H1 (cell line): ENCODE data around the gene PRODH2. TPM values are rescaled to one million over a fixed set of nuclear protein-coding genes. Genes with fewer than 3 reads are reported as not detected.

Experiments
- CTCF ChIA-PET: fragments of 300-600 bp; sonication (Branson Sonifier 250); formaldehyde crosslinking; loops from one replicate; lab custom pipeline; 2021; ENCODE audit not compliant: partially characterized antibody; lab: Charles Lee
- POLR2A ChIA-PET: fragments of 300-600 bp; sonication (Branson Sonifier 250); formaldehyde crosslinking; loops from one replicate; lab custom pipeline; 2021; ENCODE audit warnings: inconsistent platforms; ENCODE audit not compliant: partially characterized antibody; lab: Charles Lee
- DNase-seq, 2 experiments: peaks; one replicate each; pipeline versions ENCODE4 v3.0.0 to v3.0.0-alpha.2; 2010 to 2022; ENCODE audit warnings: low spot score in 2 of 2, low read depth in 1 of 2, mixed read lengths in 1 of 2
- FAIRE-seq: peaks from 2 replicates; lab custom pipeline; 2011; peaks lifted over from hg19 to GRCh38; lab: Jason Lieb, UNC
- H2AFZ ChIP-seq: 2 replicates; pipeline ENCODE4 v1.8.1; 2012; ENCODE audit warnings: low read length, inconsistent platforms
- H2AK5ac ChIP-seq: 2 replicates; pipeline ENCODE4 v1.6.1; 2013; ENCODE audit warnings: low read depth, low read length
- H2BK120ac ChIP-seq: replicated peaks from 2 replicates; pipeline ENCODE3; 2013; ENCODE audit warnings: low read depth, low read length, inconsistent platforms
- H2BK12ac ChIP-seq: 2 replicates; pipeline ENCODE4 v1.6.1; 2013; ENCODE audit warnings: low read depth, low read length
- H2BK15ac ChIP-seq: 2 replicates; pipeline ENCODE4 v1.6.1; 2013; ENCODE audit warnings: low read length
- H2BK20ac ChIP-seq: 2 replicates; pipeline ENCODE4 v1.6.1; 2013; ENCODE audit warnings: low read length
- H2BK5ac ChIP-seq: 2 replicates; pipeline ENCODE4 v1.6.1; 2013; ENCODE audit warnings: low read depth, low read length
- H3K14ac ChIP-seq: 2 replicates; pipeline ENCODE4 v1.6.1; 2013; ENCODE audit warnings: inconsistent platforms; ENCODE audit not compliant: insufficient read length
- H3K18ac ChIP-seq: 2 replicates; pipeline ENCODE4 v1.6.1; 2013; ENCODE audit warnings: low read length; ENCODE audit errors: extremely low read depth
- H3K23ac ChIP-seq: 2 replicates; pipeline ENCODE4 v1.6.1; 2013; ENCODE audit warnings: inconsistent platforms; ENCODE audit not compliant: insufficient read length
- H3K23me2 ChIP-seq: 2 replicates; pipeline ENCODE4 v1.6.1; 2013; ENCODE audit warnings: low read depth, low read length
- H3K27ac ChIP-seq: 2 replicates; pipeline ENCODE4 v1.6.1; 2011; ENCODE audit warnings: low read depth, low read length, inconsistent platforms
- H3K27me3 ChIP-seq, 4 experiments: replicated peaks in 1 of 4; 1 replicate in 1 of 4; 2 replicates in 3 of 4; pipeline versions ENCODE4 v1.6.1 to v1.8.1; 2011 to 2013; ENCODE audit warnings: low read length in 3 of 4, mild to moderate bottlenecking in 3 of 4, inconsistent platforms in 2 of 4, mixed read lengths in 2 of 4, moderate library complexity in 1 of 4; ENCODE audit not compliant: control insufficient read depth in 3 of 4, insufficient read depth in 3 of 4; ENCODE audit errors: extremely low read depth in 1 of 4
- H3K36me3 ChIP-seq, 4 experiments: 2 replicates each; pipeline versions ENCODE4 v1.6.1 to v1.8.1; 2011 to 2013; ENCODE audit warnings: mild to moderate bottlenecking in 4 of 4, low read length in 3 of 4, moderate library complexity in 2 of 4, control low read depth in 1 of 4, inconsistent platforms in 1 of 4; ENCODE audit not compliant: insufficient read depth in 4 of 4, control insufficient read depth in 2 of 4
- H3K4ac ChIP-seq: replicated peaks from 2 replicates; pipeline ENCODE3; 2013; ENCODE audit warnings: low read length, low read depth, mixed read lengths, inconsistent platforms; ENCODE audit not compliant: insufficient read length
- H3K4me1 ChIP-seq, 4 experiments: replicated peaks in 1 of 4; 1 replicate in 1 of 4; 2 replicates in 3 of 4; pipeline versions ENCODE4 v1.6.1 to v1.8.1; 2011 to 2013; ENCODE audit warnings: low read length in 3 of 4, inconsistent platforms in 2 of 4, mixed read lengths in 1 of 4; ENCODE audit not compliant: insufficient read depth in 4 of 4, control insufficient read depth in 3 of 4
- H3K4me2 ChIP-seq, 2 experiments: 2 replicates each; pipeline versions ENCODE4 v1.6.1 to v1.8.1; 2011 to 2013; ENCODE audit warnings: low read depth in 2 of 2, low read length in 2 of 2, control low read depth in 1 of 2, inconsistent platforms in 1 of 2, mild to moderate bottlenecking in 1 of 2; ENCODE audit not compliant: insufficient read depth in 1 of 2
- H3K4me3 ChIP-seq, 4 experiments: fragments of 200-600, 300-600 bp in 1 of 4; sonication (generic), shearing (Covaris generic), sonication (Bioruptor Twin) in 1 of 4; 2 replicates each; pipeline versions ENCODE4 v1.5.1 to v1.8.1; 2011 to 2016; ENCODE audit warnings: low read length in 4 of 4, low read depth in 3 of 4, control low read depth in 2 of 4, inconsistent platforms in 2 of 4, mild to moderate bottlenecking in 2 of 4, mixed read lengths in 1 of 4, moderate library complexity in 1 of 4; ENCODE audit not compliant: insufficient read depth in 2 of 4; ENCODE audit errors: extremely low read depth in 1 of 4
- H3K56ac ChIP-seq: replicated peaks from 2 replicates; pipeline ENCODE3; 2013; ENCODE audit warnings: low read depth, mild to moderate bottlenecking, mixed read lengths, low read length, inconsistent platforms; ENCODE audit not compliant: insufficient read length
- H3K79me1 ChIP-seq: 2 replicates; pipeline ENCODE4 v1.6.1; 2013; ENCODE audit warnings: low read depth, low read length, control low read depth
- H3K79me2 ChIP-seq, 2 experiments: 2 replicates each; pipeline versions ENCODE4 v1.6.1 to v1.8.1; 2012 to 2013; ENCODE audit warnings: low read length in 2 of 2, mild to moderate bottlenecking in 2 of 2, inconsistent platforms in 1 of 2; ENCODE audit not compliant: insufficient read depth in 2 of 2, control insufficient read depth in 1 of 2
- H3K9ac ChIP-seq, 4 experiments: replicated peaks in 1 of 4; 1 replicate in 1 of 4; 2 replicates in 3 of 4; pipeline versions ENCODE4 v1.6.1 to v1.8.1; 2011 to 2013; ENCODE audit warnings: low read depth in 3 of 4, low read length in 3 of 4, control low read depth in 2 of 4, mild to moderate bottlenecking in 2 of 4, moderate library complexity in 2 of 4, inconsistent platforms in 1 of 4; ENCODE audit errors: extremely low read depth in 1 of 4
- H3K9me3 ChIP-seq, 2 experiments: 2 replicates each; pipeline versions ENCODE4 v1.6.1 to v1.8.1; 2012 to 2013; ENCODE audit warnings: mild to moderate bottlenecking in 2 of 2, moderate library complexity in 2 of 2, control low read depth in 1 of 2, inconsistent platforms in 1 of 2, low read depth in 1 of 2, low read length in 1 of 2, mixed read lengths in 1 of 2; ENCODE audit not compliant: insufficient read depth in 2 of 2
- H4K20me1 ChIP-seq, 2 experiments: replicated peaks in 1 of 2; 2 replicates each; pipeline versions ENCODE3 to v1.8.1; 2011 to 2013; ENCODE audit warnings: inconsistent platforms in 2 of 2, low read length in 2 of 2, mild to moderate bottlenecking in 1 of 2; ENCODE audit not compliant: insufficient read depth in 2 of 2, control insufficient read depth in 1 of 2
- H4K5ac ChIP-seq: 2 replicates; pipeline ENCODE4 v1.6.1; 2013; ENCODE audit warnings: low read length, low read depth, mixed read lengths, inconsistent platforms; ENCODE audit not compliant: insufficient read length
- H4K8ac ChIP-seq: 2 replicates; pipeline ENCODE4 v1.8.0; 2013; ENCODE audit warnings: mild to moderate bottlenecking, moderate library complexity, low read length, inconsistent platforms; ENCODE audit not compliant: insufficient read depth; ENCODE audit errors: extremely low read depth
- H4K91ac ChIP-seq: replicated peaks from 2 replicates; pipeline ENCODE3; 2013; ENCODE audit warnings: low read length, mixed read lengths, inconsistent platforms; ENCODE audit not compliant: insufficient read length
- EZH2 ChIP-seq: fragments of 200-600 bp; sonication (generic); IDR thresholded peaks from 2 replicates; pipeline ENCODE4 v1.7.1; 2012; ENCODE audit warnings: low read depth, mild to moderate bottlenecking, moderate library complexity, low read length, inconsistent platforms; ENCODE audit not compliant: severe bottlenecking
- SAP30 ChIP-seq: fragments of 300-600 bp; sonication (generic); IDR thresholded peaks from 2 replicates; pipeline ENCODE4 v1.7.1; 2012; ENCODE audit warnings: low read length, moderate library complexity, mild to moderate bottlenecking, inconsistent platforms; ENCODE audit not compliant: insufficient read depth, insufficient replicate concordance
- SIN3A ChIP-seq, 2 experiments: IDR thresholded peaks in 1 of 2; conservative IDR thresholded peaks in 1 of 2; 2 replicates each; pipeline ENCODE4 v1.6.1; 2011 to 2012; ENCODE audit warnings: low read length in 2 of 2, improper control_type of control experiment in 1 of 2, low read depth in 1 of 2, mild to moderate bottlenecking in 1 of 2
- SUZ12 ChIP-seq: fragments of 200-600 bp; sonication (generic); IDR thresholded peaks from 2 replicates; pipeline ENCODE4 v1.6.1; 2012; ENCODE audit warnings: mild to moderate bottlenecking, inconsistent platforms, low read length, moderate library complexity, mixed read lengths
- TBP ChIP-seq: IDR thresholded peaks from 2 replicates; pipeline ENCODE4 v1.6.1; 2011; ENCODE audit warnings: low read depth, low read length, improper control_type of control experiment
- WGBS, 2 experiments: shearing (Covaris generic) in 1 of 2; methylation state at CpG; one replicate each; pipeline versions ENCODE4 v1.1.6 to v1.1.7; 2013 to 2015; ENCODE audit warnings: low lambda C conversion rate in 2 of 2, mixed read lengths in 2 of 2, inconsistent platforms in 1 of 2, low coverage in 1 of 2, missing lambda C conversion rate in 1 of 2; ENCODE audit not compliant: insufficient replicate concordance in 2 of 2, insufficient coverage in 1 of 2, insufficient read length in 1 of 2; ENCODE audit errors: extremely low coverage in 1 of 2, missing lambda C conversion rate in 1 of 2; 5-methylcytosine and 5-hydroxymethylcytosine counted together
- polyA plus RNA-seq, 7 experiments: library from polyadenylated mRNA; depleted of rRNA in 3 of 7; stranded (reverse) in 5 of 7; unstranded in 2 of 7; fragments of >200 nt in 5 of 7; fragments of 200-250 nt in 2 of 7; gene quantifications; 1 replicate in 5 of 7; 2 replicates in 1 of 7; 4 replicates in 1 of 7; pipeline versions ENCODE4 v1.2.1 to v1.2.3, GENCODE V29; 2011 to 2013; ENCODE audit warnings: missing spikeins in 2 of 7, mixed read lengths in 2 of 7
- total RNA-seq: library from RNA; stranded (reverse); fragmentation: NEBNext Ultra II Directional; extraction: Animal tissue kit (Norgen Biotek cat#: 25700); gene quantifications from 2 replicates; pipeline ENCODE4 v1.2.1, GENCODE V29; 2021

PRODH2 gene
- total and polyA plus RNA-seq, 2 of the 8 experiments (the other 6 are each of a cell fraction or from before 2014, with no cell fraction given), result not detected

GRCh38 chr19:35756377-35757230, 56.0 kb downstream of the PRODH2 start, which contains the start of gene HSPB6:
Gene HSPB6 (minus strand): TSS chr19:35757029. CDS start chr19:35757008, 21 bp downstream.
- peaks cover 0 to 6% of the 10 kb centered on the region in 2 experiments for H4K20me1 ChIP-seq
- WGBS, 2 experiments, result 11% methylated on average over 36 of the region's 52 CpGs; no CpG with 5 or more reads in 1 of the 2 experiments
- H4K5ac ChIP-seq, result peak within 1 kb of the TSS; percentile 39
- peak within 1 kb of the TSS; percentile 81; the same call in 1 of the 2 replicates for H2BK15ac ChIP-seq
- H3K79me1 ChIP-seq, result peaks cover 4% of the 10 kb centered on the region
- peaks cover 0 to 17% (median 11%) of the 10 kb centered on the region in 4 experiments; a peak in 5 of 7 replicates for H3K27me3 ChIP-seq
- H3K27ac ChIP-seq, result no peak within 1 kb of the TSS
- H2BK12ac ChIP-seq, result no peak within 1 kb of the TSS
- H2BK20ac ChIP-seq, result no peak within 1 kb of the TSS
- H2AFZ ChIP-seq, result peak within 1 kb of the TSS; percentile 46; the same call in 1 of the 2 replicates
- peaks cover 0 to 18% (median 11%) of the 10 kb centered on the region in 4 experiments; a peak in 5 of 7 replicates for H3K4me1 ChIP-seq
- H2BK120ac ChIP-seq, result no peak within 1 kb of the TSS
- H4K91ac ChIP-seq, result peak within 1 kb of the TSS; percentile 72
- no peak within 1 kb of the TSS for H3K4ac ChIP-seq
- no peak within 1 kb of the TSS for H3K23ac ChIP-seq
- no peaks in the 10 kb centered on the region for H3K9me3 ChIP-seq
- H2AK5ac ChIP-seq, result no peak within 1 kb of the TSS
- H3K79me2 ChIP-seq, result peaks cover 0 to 6% of the 10 kb centered on the region in 2 experiments; a peak in 2 of 4 replicates
- TF ChIP-seq SIN3A (conservative IDR thresholded peaks at IDR 0.05 in 1 of 2, IDR thresholded peaks at IDR 0.05 in 1 of 2; ENCODE audit: low read depth in 1 of 2, low read length in 2 of 2) (0 out of 4 replicates have a peak, but pooled peaks of 1 of the 2 experiments have one; percentile 31), SAP30 (no peak), EZH2 (peak; percentile 43), SUZ12 (peak; percentile 34), TBP (peak; percentile 67; the same call in 1 of the 2 replicates)
- peak within 1 kb of the TSS; percentile 95 to 100 (median 98) for H3K4me3 ChIP-seq
- CTCF ChIA-PET, result interaction anchor here (0.9 to 2.0 kb wide), 4 partner anchors 10 to 63 kb away, joined by 3 to 9 read pairs (median 4); no protein-coding TSS in a partner anchor
- peak within 1 kb of the TSS; percentile 83 for H3K18ac ChIP-seq
- H2BK5ac ChIP-seq, result no peak within 1 kb of the TSS; the same call in none of the 2 replicates
- no peak within 1 kb of the TSS for H3K14ac ChIP-seq
- H3K36me3 ChIP-seq, result peaks cover 0 to 7% (median 2%) of the 10 kb centered on the region in 4 experiments; a peak in 2 of 8 replicates
- peak within 1 kb of the TSS; percentile 95 to 98 for H3K4me2 ChIP-seq
- H4K8ac ChIP-seq, result no peak within 1 kb of the TSS; the same call in 1 of the 2 replicates
- DNase-seq, result no peak
- FAIRE-seq, result no peak
- no peak within 1 kb of the TSS for H3K56ac ChIP-seq
- POLR2A ChIA-PET, result interaction anchor here (0.8 to 2.6 kb wide), 12 partner anchors 8 to 100 kb away, joined by 3 to 23 read pairs (median 5); partner anchors contain the start of genes KIRREL2, LIN37, PSENEN and U2AF1L4
- H3K9ac ChIP-seq, result peak within 1 kb of the TSS in 1 of 4 experiments; percentile 50; a peak in 2 of 7 replicates
- peaks cover 16% of the 10 kb centered on the region; the same call in 1 of the 2 replicates for H3K23me2 ChIP-seq
